Measurements from ENCODE around the gene ZNF300.
"Not testable (repeated sequence)": the region's sequence is repeated elsewhere in the genome, so short reads cannot be mapped to it uniquely, and the experiment has no call there.

Gene ZNF300

DNA sequence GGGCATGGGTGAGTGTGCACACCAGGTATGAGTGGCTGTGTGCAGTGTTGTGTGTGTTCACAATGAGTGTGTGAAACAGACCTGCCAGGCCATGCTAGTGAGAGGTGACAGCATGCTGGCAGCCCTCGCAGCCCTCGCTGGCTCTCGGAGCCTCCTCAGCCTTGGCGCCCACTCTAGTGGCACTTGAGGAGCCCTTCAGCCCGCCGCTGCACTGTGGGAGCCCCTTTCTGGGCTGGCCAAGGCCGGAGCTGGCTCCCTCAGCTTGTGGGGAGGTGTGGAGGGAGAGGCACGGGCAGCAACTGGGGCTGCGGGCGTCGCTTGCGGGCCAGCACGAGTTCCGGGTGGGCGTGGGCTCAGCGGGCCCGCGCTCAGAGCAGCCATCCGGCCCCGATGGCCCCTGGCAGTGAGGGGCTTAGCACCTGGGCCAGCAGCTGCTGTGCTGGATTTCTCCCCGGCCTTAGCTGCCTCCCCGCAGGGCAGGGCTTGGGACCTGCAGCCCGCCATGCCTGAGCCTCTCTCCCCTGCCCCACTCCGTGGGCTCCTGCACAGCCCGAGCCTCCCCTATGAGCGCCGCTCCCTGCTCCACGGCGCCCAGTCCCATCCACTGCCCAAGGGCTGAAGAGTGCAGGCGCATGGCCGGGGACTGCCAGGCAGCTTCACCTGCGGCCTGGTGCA, 59.5 kb downstream of the ZNF300 start:
- DNase-seq, result not testable (repeated sequence)

Measured in NCI-H526 treated with DMSO at 0.1 percent for 48 hours (cell line).